ENCODE measurements around the gene CNTN4. TPM values are rescaled to one million over a fixed set of nuclear protein-coding genes. Genes with fewer than 3 reads are reported as not detected.

CNTN4 gene
- total RNA-seq, 2 experiments from 2014 or later = not detected

DNA sequence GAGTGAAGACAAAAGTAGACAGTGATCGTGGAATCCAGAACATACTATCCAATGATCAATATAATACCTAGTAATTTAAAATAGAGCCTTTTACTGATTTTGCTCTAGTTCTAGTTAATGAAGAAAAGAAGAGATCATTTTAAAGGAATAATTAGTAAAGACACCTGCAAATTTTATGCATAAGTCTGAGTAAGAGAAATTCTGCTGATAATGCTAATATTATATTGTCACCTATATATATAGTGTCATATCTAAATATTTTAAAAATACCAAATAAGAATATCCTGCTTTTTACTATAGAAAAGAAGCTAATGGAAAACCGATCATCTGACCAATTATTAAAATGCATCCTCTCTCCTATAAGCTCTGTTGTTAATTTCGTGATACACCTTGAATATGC lies 152.1 kb downstream of the CNTN4 start:
- ChIA-PET CTCF (no interaction called here), POLR2A (no interaction called here)

DNA sequence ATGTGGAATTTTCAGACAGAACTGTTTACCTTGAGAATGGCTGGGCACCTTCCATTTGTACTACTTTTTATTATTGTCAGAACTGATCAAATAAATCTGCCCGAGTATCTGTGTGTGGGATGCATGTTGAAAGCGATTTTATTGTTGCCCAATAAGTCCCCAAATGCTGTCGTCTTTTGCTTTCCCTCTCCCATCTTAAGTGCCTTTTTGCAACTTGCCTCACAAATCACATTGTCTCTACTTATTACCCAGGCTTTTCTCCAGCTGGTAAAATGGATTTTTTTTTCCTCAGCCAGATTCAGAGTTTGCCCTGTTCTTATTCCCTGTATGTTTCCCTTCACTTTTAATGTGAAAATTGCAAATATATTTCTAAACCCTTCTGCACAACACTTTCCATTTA lies 163.1 kb downstream of the CNTN4 start:
- POLR2A ChIA-PET = no interaction called here
- CTCF ChIA-PET = no interaction called here

DNA sequence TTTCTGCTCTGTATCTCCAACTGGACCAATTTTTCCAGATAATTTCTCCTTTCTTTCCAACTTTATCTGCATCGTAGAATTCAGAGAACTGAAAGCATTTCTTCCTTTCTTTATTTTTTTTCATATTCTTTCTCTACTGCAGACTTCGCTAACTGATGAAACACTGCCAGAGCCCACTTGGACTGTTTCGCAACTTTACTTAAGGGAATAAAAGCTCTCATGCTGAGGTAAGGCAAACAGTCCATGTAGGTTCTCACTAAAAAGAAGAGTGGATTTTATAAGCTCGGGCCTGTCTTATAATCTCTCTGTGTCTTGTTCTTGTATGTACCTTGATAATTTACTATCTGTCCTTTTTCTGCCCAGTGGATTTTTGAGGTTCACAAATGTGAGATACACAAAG lies 163.5 kb downstream of the CNTN4 start:
- CTCF ChIA-PET = no interaction called here
- POLR2A ChIA-PET = no interaction called here

DNA sequence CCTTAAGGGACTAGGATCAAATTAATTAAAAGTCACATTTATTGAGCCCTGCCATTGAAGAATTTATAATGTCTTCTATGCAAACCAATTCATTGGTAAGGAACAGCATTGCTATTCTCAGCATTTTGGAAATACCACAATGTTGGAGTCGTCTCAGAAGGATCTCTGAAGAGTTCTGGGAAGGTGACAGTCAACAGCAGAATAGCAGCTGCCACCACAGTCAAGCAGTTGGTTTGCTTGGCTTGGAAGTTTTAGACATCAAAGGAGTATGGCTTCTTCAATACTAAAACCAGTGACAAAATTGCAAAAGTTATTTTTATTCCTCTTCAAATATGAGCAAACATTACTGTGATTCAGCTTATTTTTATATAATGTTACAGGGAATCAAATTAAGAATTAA lies 167.9 kb downstream of the CNTN4 start:
- CTCF ChIA-PET = no interaction called here
- POLR2A ChIA-PET = no interaction called here

DNA sequence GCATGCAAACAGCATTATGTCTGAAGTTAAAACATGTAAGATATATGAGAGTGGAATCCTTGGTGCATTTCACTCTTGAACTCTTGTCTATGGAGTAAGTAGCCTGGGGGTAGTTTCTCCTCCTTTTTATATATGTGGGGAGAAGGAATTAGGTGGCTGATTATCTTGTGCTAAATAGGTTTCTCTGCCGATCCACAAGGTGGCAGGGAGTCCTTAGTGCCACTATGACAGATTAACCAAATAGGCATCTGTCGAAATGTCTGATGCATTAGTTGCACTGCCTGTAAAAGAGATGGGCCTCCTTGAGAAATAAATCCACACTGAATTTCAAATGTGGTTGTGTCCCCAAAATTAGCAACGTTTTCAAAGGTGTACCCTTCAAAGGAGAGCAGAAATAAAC lies 170.1 kb downstream of the CNTN4 start:
- ChIA-PET CTCF (no interaction called here), POLR2A (no interaction called here)

DNA sequence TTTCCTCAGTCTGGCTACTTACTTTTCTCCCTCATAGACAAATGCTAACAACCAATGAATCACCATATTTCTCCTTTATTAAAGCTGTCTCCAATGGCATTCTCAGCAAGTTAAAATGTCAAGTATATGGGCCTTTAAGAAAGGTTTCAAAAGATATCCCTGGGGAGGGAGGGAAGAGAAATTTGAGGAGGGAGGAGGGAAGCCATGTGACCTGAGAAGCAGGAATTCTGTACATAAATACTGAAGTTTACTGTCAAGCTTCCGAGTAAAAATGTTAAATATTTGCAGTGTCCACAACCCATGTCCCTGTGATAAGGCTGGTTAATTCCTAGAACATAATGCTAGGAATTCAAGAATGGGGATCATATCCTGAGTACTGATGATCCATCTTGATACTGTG lies 175.9 kb downstream of the CNTN4 start:
- POLR2A ChIA-PET = no interaction called here
- CTCF ChIA-PET = no interaction called here

DNA sequence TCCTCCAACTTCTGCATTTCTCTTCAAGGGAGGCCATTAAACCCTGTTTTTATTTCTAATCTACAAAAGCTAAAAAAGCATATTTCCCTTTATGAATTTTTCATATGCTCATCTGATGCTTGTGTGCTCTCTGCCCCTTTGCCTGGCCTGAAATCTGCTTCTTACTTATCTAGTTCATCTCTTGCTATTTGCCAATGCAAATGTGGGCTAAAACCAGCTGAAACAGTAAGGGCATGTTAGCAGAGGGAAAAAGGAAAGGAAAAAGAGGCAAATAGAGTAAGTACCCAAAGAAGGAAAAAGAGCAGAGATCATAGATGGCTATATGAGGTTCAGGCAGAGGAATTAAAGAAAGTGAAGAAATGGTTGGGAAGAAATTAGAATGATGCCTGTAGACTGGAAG lies 185.2 kb downstream of the CNTN4 start:
- ChIA-PET POLR2A (no interaction called here), CTCF (no interaction called here)

DNA sequence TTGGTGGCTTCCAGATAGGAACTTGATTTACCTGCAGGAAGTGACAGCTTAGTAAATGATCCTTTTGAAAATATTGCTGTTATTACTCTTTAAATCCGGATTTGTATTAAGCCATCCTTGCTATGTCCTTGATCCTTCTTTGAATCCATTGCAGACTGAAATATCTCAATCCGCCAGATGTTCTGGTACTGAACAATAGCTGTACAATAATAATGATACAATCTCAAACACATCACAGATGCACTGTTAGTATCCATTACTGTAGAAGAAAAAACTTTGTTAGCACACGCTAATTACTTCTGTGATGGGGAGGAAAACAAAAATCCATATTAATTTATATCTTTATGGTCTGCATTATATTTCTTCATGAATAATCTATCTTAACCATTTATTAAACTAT lies 202.3 kb downstream of the CNTN4 start:
- ChIA-PET CTCF (interaction anchor here (0.6 kb wide), 1 partner anchor 1899 kb away, joined by 3 read pairs; no protein-coding TSS in a partner anchor), POLR2A (no interaction called here)

DNA sequence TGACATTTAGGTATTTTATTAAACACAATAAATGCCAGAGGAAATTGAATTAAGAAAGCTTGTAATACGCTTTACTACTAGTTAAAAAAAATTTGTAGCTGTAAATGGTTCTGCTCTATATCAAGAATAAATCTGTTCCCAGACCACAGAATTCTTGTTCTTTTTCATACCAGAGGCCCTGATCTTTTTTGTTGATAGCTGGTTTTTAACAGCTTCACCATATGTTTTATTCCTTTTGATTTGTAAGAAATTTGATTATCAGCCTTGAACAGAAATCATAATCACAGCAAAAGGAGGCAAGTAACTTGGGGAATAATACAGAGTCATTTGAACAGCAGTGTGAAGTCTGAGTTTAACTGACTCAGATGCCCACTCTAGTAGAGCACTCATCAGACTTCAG lies 202.7 kb downstream of the CNTN4 start:
- ChIA-PET CTCF (no interaction called here), POLR2A (no interaction called here)

DNA sequence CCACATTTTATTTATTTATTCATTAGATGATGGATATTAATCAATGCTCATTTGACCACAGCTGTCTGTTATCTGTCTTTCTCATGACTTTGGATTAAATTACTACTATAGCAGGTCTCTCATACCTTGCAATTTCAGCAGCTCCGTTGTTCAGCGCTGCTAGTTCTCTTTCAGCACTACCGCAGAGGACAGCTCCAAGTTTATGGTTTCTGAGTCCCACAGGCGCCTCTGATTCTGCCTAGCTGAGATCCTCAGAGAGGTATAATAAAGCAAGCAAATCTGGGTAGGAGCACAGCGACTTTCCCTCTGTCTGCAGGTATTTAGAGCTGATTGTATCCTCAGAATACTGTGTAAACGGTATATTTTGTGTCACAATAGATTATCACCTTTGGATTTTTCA lies 204.9 kb downstream of the CNTN4 start:
- ChIA-PET POLR2A (no interaction called here), CTCF (no interaction called here)

DNA sequence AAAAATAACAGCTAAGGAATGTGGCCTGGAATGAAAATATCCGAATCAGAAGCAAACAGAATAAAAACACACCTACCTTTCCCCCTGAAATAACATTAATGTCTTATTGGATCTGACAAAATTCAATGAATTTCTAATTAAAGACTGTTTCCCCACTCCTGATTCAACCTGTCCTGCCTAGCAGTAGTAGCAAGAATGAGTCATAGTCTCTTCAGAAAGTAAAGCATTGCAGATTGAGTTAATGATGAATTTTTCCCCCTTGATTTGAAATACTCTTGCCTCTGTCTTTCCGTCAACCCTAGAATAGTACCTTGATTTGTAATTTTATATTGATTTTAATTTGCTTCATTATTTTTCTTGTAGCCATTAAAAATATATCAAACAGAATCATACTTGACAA lies 212.4 kb downstream of the CNTN4 start:
- POLR2A ChIA-PET = no interaction called here
- CTCF ChIA-PET = no interaction called here

DNA sequence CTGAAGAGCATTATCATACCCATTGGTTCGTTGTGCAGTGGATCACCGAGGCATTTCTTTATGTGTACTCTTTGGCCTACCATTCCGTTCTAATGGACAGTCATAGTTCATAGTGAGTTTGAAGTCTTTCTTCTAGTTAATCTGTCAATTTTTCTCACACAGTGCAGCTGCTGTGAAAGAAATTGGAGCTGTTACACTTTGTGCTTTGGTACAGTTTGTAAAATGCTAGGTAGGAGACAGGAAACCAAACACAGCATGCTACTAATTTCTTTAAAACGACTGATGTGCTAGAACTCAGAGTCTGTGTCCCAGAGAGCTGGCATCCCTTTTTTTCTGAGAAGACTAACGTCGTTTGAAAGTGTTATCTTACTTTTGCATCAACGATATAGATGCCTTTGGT lies 218.9 kb downstream of the CNTN4 start:
- CTCF ChIA-PET = no interaction called here
- POLR2A ChIA-PET = no interaction called here

DNA sequence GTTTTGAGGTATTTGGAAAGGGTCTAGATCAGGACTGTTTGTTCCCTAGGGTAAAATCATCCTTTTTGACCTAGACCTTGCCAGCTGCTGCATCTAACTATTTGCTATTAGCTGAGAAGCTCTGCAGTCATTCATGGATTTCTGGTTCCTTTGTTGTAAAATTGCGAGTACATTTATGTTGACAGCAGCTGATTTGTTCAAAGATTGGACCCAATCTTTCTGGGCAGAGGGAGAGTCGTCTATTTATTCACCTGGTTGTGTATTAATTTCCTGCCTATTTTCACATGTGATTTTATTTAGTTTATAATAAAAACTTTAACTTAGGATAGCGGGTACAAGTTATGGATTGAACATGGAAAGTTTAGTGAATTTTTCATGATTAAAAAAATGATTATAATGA lies 236.3 kb downstream of the CNTN4 start:
- POLR2A ChIA-PET = no interaction called here
- CTCF ChIA-PET = no interaction called here

DNA sequence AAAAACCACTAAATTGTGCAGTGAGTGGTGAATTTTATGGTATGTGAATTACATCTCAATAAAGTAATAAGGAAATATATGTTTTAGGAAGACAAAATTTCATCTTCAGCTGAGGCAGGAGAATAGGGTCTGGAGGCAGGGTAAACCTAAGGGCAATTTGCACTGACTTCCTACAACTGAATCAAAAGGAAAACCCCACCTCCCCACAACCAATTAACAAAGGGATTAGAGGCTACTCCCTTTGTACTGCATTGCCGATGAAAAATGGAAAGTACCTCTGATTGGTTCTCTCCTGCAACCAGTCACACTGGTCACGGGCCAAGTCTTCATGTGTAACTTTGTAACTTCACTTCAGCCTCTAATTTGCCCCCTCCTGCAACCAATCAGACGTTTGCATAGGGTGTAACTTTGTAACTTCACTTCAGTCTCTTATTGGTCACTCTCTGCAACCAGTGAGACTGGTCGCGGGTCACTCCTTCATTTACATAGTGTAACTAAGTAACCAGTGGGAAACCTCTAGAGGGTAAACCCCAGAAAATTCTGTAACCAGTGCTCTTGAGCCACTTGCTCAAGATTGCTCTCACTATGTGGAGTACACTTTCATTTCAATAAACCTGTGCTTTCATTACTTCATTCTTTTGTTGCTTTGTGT lies 244.5 kb downstream of the CNTN4 start:
- ChIA-PET POLR2A (no interaction called here), CTCF (no interaction called here)

DNA sequence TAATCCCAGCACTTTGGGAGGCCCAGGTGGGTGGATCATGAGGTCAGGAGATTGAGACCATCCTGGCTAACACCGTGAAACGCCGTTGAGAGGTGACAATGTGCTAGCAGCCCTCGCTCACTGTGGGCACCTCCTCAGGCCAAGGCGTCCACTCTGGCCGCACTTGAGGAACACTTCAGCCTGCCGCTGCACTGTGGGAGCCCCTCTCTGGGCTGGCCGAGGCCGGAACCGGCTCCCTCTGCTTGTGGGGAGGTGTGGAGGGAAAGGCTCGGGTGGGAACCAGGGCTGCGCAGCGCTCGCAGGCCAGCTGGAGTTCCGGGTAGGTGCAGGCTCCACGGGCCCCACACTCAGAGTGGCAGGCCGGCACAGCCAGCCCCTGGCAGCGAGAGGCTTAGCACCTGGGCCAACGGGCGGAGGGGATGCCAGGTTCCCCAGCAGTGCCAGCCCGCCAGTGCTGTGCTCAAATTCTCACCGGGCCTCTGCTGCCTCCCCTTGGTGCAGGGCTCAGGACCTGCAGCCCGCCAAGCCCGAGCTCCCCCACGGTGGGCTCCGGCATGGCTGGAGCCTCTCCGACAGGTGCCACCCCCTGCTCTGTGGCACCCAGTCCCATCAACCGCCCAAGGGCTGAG lies 253.6 kb downstream of the CNTN4 start:
- POLR2A ChIA-PET = no interaction called here
- CTCF ChIA-PET = no interaction called here

DNA sequence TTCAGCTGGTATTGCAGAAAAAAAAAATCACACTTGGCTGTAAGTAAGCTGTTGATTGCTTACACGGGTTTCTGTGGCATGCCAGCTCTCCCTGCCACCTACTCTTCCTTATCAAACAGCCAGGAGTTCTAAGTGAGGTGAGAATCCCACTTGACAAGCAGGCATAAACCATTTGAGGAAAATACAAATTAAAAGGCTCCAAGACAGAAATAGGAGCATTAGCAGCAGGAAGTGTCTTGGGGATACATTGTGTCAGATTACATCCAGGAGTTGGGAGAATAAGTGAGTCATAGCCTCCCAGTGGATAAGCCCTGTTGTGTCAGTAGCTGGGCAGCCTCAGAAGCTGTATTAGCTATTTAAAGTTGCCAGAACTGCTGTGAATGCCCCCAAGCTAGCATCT lies 256.0 kb downstream of the CNTN4 start:
- ChIA-PET CTCF (no interaction called here), POLR2A (no interaction called here)

DNA sequence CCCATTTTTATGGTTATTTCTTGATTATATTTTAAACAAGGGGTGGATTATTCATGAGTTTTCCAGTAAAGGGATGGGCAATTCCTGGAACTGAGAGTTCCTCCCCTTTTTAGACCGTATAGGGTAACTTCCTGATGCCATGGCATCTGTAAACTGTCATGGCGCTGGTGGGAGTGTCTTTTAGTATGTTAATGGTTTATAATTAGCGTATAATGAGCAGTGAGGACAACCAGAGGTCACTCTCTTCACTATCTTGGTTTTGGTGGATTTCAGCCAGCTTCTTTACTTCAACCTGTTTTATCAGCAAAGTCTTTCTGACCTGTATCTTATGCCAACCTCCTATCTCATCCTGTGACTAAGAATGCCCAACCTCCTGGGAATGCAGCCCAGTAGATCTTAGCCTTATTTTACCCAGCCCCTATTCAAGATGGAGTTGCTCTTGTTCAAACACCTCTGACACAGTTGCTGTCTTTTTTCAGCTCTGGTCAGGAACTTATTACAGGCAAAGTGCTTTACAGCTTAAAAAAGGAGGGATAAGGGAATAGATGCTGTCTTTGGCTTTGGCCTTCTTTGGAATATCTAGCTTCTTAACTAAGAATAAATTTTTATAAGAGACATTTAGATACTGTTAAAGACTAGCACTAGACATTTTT lies 257.8 kb downstream of the CNTN4 start:
- ChIA-PET CTCF (no interaction called here), POLR2A (no interaction called here)

DNA sequence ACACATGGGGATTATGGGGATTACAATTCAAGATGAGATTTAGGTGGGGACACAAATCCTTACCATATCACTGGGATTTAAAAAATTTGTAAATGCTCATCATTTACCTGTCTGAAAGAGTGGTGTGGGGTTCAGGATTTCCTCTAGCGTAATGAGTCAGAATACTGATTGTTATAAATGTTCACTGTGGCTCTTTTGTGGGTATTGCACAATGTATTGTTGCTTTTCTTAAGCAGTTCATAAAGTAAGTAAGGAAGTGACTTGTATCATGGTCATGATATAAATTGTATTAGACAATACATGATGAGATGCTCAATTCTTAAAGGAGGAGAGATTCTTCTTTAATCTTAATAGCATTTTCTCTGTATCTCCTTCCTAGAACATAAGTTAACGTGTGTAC lies 262.1 kb downstream of the CNTN4 start:
- POLR2A ChIA-PET = no interaction called here
- CTCF ChIA-PET = no interaction called here

DNA sequence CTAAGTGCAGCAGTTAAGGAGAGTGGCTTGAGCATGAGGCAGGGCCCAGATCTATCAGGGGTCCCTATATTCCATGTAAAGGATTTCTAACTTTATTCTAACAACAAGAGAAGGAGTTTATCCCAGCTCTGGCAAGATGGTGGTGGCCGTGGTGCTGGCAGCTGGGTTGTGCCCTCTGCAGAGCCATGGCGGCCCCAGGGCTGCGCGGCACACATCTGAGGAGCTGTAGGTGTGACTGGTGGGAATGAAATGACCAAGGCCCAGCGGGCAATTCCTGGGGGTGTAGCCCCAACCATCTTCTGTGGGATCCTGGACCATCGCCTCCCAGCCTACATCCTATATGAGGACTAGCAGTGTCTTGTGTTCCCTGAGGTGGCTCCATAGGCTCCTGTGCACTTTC lies 263.5 kb downstream of the CNTN4 start:
- POLR2A ChIA-PET = no interaction called here
- CTCF ChIA-PET = no interaction called here

DNA sequence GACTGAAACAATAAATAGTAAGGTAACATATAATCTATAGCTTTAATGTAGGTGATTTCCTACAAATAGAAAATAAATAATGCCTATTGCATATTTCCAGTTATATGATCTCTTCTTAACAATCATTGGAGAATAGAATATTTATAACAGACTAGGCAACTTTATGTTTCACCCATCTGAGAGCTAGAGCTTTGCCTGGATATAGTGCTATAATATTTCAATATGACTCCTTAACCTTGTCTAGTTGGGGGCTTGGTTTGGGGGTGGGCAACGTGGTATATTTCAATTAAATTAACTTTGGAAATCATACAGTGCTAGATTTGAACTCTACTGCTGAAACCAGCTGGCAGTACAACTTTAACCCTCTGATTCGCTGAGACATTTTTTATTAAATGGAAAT lies 265.2 kb downstream of the CNTN4 start:
- POLR2A ChIA-PET = no interaction called here

DNA sequence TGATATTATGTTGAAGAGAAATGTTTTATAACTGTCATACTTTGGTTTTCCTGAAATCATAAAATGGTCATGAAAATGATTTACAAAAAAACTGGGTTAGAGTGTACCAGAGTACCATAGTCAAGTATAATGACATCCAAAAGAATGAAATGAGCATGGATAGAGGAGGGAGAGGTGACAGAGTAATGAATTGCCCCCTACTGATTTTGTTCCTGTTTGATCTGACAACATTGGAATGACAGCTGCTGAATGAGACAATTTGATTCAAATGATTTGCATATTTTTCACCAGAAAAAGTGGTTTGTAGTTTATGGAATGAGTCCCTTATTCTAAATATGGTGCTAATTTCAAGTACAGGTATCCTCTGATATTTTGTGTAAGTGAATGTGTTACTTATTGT lies 271.7 kb downstream of the CNTN4 start:
- POLR2A ChIA-PET = no interaction called here
- CTCF ChIA-PET = no interaction called here

More for the DNA sequence above, 265.2 kb downstream of the CNTN4 start:
- CTCF ChIA-PET = no interaction called here

DNA sequence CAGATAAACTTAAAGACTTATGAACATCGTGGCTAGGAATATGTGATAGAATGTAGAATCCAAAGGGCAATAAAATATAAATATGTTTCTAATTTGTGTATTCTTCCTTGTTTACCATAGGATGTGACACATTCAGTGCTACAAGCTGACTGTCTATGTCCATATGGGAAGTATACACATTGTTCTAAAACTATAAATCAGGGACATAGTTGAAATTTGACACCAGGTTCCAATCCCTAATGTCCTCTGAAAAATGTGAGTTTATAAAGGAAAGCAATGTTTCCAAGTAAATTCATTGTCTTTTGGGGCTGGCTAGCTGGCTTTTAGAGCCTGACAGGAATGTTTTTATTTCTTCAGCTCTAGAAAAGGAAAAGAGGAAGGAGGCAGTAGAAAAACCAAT lies 273.6 kb downstream of the CNTN4 start:
- ChIA-PET CTCF (no interaction called here), POLR2A (no interaction called here)
